NB4 (cell line): ENCODE measurements around the gene LONP2.

ENCODE experiments used
- MYC ChIP-seq: IDR thresholded peaks from 2 replicates; pipeline ENCODE4 v1.6.1; 2011; ENCODE audit warnings: low read depth, low read length
- POLR2A ChIP-seq: IDR thresholded peaks from 2 replicates; pipeline ENCODE4 v1.6.1; 2011; ENCODE audit warnings: mild to moderate bottlenecking; ENCODE audit not compliant: insufficient read length; ENCODE audit errors: extremely low read depth
- TF ChIP-seq, protein P1 (sequence below): IDR thresholded peaks from one replicate; pipeline ENCODE4 v1.5.1; 2012; ENCODE audit warnings: low read depth, low read length
- TF ChIP-seq, protein P2 (sequence below): IDR thresholded peaks from 2 replicates; pipeline ENCODE4 v1.6.1; 2011; ENCODE audit warnings: low read depth, low read length

DNA sequence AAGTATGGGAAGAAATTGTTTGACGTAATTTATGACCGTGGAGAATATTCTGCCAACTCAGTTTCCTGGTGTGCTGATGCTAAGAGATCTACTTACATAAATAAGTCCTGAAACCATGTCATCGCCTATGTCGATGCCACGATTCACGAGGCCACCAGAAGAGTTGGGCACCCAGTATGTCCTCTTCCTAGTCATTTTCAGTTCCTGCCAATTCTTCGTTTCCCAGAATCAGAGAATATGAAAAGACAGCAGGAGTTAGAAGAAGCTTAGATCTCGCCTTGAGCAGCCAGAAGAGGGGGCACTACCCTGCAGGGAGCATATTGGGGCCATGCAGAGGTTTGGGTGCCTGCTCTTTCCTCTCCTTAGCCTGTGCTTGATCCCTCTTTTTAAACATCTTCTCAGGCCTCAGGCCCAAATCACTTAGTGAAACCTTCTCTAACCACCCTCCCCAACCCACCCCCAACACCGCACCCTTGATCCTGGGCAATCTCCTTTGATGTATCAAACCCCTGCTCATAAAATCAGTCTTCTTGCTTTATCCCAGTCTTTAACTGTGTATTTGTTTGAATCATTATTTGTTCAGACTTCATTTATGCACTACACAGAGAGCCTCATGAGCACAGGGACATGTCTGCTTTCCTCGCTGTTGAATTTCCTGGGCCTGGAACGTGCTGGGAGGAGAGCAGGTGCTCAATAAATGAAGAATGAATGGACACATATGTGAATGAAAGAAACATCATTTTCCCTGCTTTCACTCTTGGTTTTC, 12.2 kb upstream of the LONP2 start:
- TF ChIP-seq, protein P1, sequence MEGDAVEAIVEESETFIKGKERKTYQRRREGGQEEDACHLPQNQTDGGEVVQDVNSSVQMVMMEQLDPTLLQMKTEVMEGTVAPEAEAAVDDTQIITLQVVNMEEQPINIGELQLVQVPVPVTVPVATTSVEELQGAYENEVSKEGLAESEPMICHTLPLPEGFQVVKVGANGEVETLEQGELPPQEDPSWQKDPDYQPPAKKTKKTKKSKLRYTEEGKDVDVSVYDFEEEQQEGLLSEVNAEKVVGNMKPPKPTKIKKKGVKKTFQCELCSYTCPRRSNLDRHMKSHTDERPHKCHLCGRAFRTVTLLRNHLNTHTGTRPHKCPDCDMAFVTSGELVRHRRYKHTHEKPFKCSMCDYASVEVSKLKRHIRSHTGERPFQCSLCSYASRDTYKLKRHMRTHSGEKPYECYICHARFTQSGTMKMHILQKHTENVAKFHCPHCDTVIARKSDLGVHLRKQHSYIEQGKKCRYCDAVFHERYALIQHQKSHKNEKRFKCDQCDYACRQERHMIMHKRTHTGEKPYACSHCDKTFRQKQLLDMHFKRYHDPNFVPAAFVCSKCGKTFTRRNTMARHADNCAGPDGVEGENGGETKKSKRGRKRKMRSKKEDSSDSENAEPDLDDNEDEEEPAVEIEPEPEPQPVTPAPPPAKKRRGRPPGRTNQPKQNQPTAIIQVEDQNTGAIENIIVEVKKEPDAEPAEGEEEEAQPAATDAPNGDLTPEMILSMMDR = peak; percentile 87
- TF ChIP-seq, protein P2, sequence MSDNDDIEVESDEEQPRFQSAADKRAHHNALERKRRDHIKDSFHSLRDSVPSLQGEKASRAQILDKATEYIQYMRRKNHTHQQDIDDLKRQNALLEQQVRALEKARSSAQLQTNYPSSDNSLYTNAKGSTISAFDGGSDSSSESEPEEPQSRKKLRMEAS = no peak
- no peak for TF ChIP-seq MYC
- TF ChIP-seq POLR2A = no peak
